Left lung (tissue), 14 donors: ENCODE measurements around the gene P3H1. TPM values are rescaled to one million over a fixed set of nuclear protein-coding genes. Genes with fewer than 3 reads are reported as not detected.
"Not testable (repeated sequence)": the region's sequence is repeated elsewhere in the genome, so short reads cannot be mapped to it uniquely, and the experiment has no call there.

Experiments used
- ATAC-seq: fragments of 200-7000 bp; cut with Tn5 transposase; one replicate; pipeline ENCODE4 v1.9.1; 2020; ENCODE audit warnings: moderate library complexity
- DNase-seq, 4 donors: peaks; one replicate each; pipeline ENCODE4 v3.0.0-alpha.2; 2013 to 2020
- H3K27ac ChIP-seq, 2 donors: fragments of 200-600 bp; sonication (generic) in 1 of 2; one replicate each; pipeline versions ENCODE4 v1.5.0 to v1.8.0; 2020 to 2021
- H3K27me3 ChIP-seq, 2 donors: fragments of 200-600 bp; sonication (generic) in 1 of 2; one replicate each; pipeline versions ENCODE4 v1.5.0 to v1.8.0; 2020 to 2021
- H3K36me3 ChIP-seq, 2 donors: fragments of 200-600 bp; sonication (generic) in 1 of 2; one replicate each; pipeline versions ENCODE4 v1.5.0 to v1.8.0; 2020 to 2021
- H3K4me1 ChIP-seq, 2 donors: fragments of 200-600 bp; one replicate each; pipeline ENCODE4 v1.8.0; 2021
- H3K4me3 ChIP-seq, 2 donors: fragments of 200-600 bp; sonication (generic) in 1 of 2; one replicate each; pipeline versions ENCODE4 v1.5.0 to v1.8.0; 2020 to 2021; ENCODE audit warnings: mild to moderate bottlenecking in 1 of 2
- H3K9me3 ChIP-seq, 2 donors: fragments of 200-600 bp; sonication (generic) in 1 of 2; one replicate each; pipeline versions ENCODE4 v1.5.0 to v1.8.0; 2020 to 2021
- intact Hi-C, 2 donors: fragments of 100-400 bp; cut with DNase I; formaldehyde crosslinking; loops; one replicate each; pipeline versions ENCODE4 v1.11.2 to v1.14.2; 2022
- long read RNA-seq, 12 donors: library from polyadenylated mRNA in 2 of 12; unstranded in 2 of 12; transcript quantifications; one replicate each; pipeline ENCODE4 v2.0.0 and lab custom pipeline, GENCODE V29; 2019 to 2026
- polyA plus RNA-seq, 6 donors: library from polyadenylated mRNA; unstranded; fragments of 120-200 nt; gene quantifications; one replicate each; pipeline ENCODE4 v1.2.1, GENCODE V29; 2013; ENCODE audit not compliant: insufficient read length in 6 of 6
- total RNA-seq, 2 donors: library from RNA; stranded (reverse); fragmentation: NEBNext Ultra II Directional; extraction: Animal tissue kit (Norgen Biotek cat#: 25700); gene quantifications; one replicate each; pipeline ENCODE4 v1.2.1, GENCODE V29; 2021
- TF ChIP-seq, protein P1 (sequence below), 2 donors: fragments of 200-600 bp; sonication (generic) in 1 of 2; IDR thresholded peaks; one replicate each; pipeline versions ENCODE4 v1.5.0 to v1.8.0; 2021; ENCODE audit warnings: antibody characterized with exemption in 2 of 2
- donor health status: DM: no; HTN: yes; CAD: no.
- donor health status: DM: no; HTN: no; CAD: no.

Gene P3H1, protein sequence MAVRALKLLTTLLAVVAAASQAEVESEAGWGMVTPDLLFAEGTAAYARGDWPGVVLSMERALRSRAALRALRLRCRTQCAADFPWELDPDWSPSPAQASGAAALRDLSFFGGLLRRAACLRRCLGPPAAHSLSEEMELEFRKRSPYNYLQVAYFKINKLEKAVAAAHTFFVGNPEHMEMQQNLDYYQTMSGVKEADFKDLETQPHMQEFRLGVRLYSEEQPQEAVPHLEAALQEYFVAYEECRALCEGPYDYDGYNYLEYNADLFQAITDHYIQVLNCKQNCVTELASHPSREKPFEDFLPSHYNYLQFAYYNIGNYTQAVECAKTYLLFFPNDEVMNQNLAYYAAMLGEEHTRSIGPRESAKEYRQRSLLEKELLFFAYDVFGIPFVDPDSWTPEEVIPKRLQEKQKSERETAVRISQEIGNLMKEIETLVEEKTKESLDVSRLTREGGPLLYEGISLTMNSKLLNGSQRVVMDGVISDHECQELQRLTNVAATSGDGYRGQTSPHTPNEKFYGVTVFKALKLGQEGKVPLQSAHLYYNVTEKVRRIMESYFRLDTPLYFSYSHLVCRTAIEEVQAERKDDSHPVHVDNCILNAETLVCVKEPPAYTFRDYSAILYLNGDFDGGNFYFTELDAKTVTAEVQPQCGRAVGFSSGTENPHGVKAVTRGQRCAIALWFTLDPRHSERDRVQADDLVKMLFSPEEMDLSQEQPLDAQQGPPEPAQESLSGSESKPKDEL
- total RNA-seq = 10 to 100 TPM; 47.4 to 76.1 TPM
- 100 to 1,000 TPM in 1 of 6 donors, 10 to 100 TPM in 5; 82.1 to 101 (median 89.9) TPM for polyA plus RNA-seq
- long read RNA-seq, donor 1, transcript P3H1-202 (15 exons, 2,585 nt) = major isoform, 17 of 26 reads
- long read RNA-seq, donor 1, partial matches to known transcripts = 5 of 26 reads
- long read RNA-seq, donor 1, other reads (novel, unspliced or antisense) = 0 of 26 reads
- long read RNA-seq, donor 2, transcript P3H1-202 (15 exons, 2,585 nt) = major isoform, 15 of 19 reads
- long read RNA-seq, donor 2, partial matches to known transcripts = 0 of 19 reads
- long read RNA-seq, donor 2, other reads (novel, unspliced or antisense) = 0 of 19 reads
- long read RNA-seq, donor 3, transcript P3H1-202 (15 exons, 2,585 nt) = major isoform, 14 of 16 reads
- long read RNA-seq, donor 3, partial matches to known transcripts = 0 of 16 reads
- long read RNA-seq, donor 3, other reads (novel, unspliced or antisense) = 0 of 16 reads
- long read RNA-seq, donor 4, transcript P3H1-202 (15 exons, 2,585 nt) = major isoform, 16 of 31 reads
- long read RNA-seq, donor 4, partial matches to known transcripts = 5 of 31 reads
- long read RNA-seq, donor 4, other reads (novel, unspliced or antisense) = 6 of 31 reads
- long read RNA-seq, donor 5, transcript P3H1-202 (15 exons, 2,585 nt) = major isoform, 14 of 21 reads
- long read RNA-seq, donor 5, partial matches to known transcripts = 0 of 21 reads
- long read RNA-seq, donor 5, other reads (novel, unspliced or antisense) = 0 of 21 reads
- long read RNA-seq, donor 6, transcript P3H1-202 (15 exons, 2,585 nt) = major isoform, 11 of 14 reads
- long read RNA-seq, donor 6, partial matches to known transcripts = 0 of 14 reads
- long read RNA-seq, donor 6, other reads (novel, unspliced or antisense) = 0 of 14 reads
- long read RNA-seq, donor 7, transcript P3H1-202 (15 exons, 2,585 nt) = major isoform, 9 of 10 reads
- long read RNA-seq, donor 7, partial matches to known transcripts = 0 of 10 reads
- long read RNA-seq, donor 7, other reads (novel, unspliced or antisense) = 0 of 10 reads
- long read RNA-seq, donor 8, transcript P3H1-202 (15 exons, 2,585 nt) = major isoform, 15 of 26 reads
- long read RNA-seq, donor 8, partial matches to known transcripts = 6 of 26 reads
- long read RNA-seq, donor 8, other reads (novel, unspliced or antisense) = 0 of 26 reads
- long read RNA-seq, donor 9 = 0 reads
- long read RNA-seq, donor 10, transcript P3H1-202 (15 exons, 2,585 nt) = major isoform, 14 of 22 reads
- long read RNA-seq, donor 10, partial matches to known transcripts = 2 of 22 reads
- long read RNA-seq, donor 10, other reads (novel, unspliced or antisense) = 3 of 22 reads
- long read RNA-seq, donor 11, partial matches to known transcripts = 0 of 4 reads
- long read RNA-seq, donor 11, other reads (novel, unspliced or antisense) = 0 of 4 reads
- long read RNA-seq, donor 12, transcript P3H1-202 (15 exons, 2,585 nt) = major isoform, 10 of 13 reads
- long read RNA-seq, donor 12, partial matches to known transcripts = 0 of 13 reads
- long read RNA-seq, donor 12, other reads (novel, unspliced or antisense) = 0 of 13 reads

DNA sequence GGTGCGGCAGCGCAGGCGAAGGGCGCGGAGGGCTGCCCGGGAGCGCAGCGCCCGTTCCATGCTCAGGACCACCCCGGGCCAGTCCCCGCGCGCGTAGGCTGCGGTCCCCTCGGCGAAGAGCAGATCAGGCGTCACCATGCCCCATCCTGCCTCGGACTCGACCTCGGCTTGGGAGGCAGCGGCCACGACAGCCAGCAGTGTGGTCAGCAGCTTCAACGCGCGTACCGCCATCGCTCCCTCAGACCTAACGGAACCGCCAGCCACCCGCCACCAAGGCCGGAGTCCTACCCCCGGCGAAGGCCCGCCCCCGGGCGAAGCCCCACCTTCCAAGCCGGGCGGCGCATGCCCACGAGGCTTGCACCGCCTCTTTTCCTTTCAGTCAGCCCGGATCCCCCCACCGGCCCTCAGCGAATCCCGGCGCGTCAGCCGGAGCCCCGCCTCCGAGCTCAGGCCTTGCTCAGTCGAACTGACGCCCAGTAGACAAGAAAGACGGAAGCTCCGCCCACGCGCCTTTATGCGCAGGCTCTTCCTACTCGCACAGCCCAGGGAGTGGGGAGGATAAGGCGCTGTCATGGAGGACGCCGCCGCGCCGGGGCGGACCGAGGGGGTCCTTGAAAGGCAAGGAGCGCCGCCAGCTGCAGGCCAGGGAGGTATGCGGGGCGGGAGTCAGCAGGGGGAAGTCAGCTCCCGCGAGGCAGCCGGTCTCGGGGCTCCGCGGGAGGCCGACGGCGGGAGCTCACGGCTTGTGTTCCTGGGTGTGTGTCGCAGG is at the start of gene P3H1, which contains the start of gene C1orf50:
Gene P3H1 (minus strand): TSS at position 288 of the 769 bp plus-strand sequence. CDS start 57 bp downstream, at position 231.
Gene C1orf50 (plus strand): TSS at position 509 of the 769 bp plus-strand sequence. CDS start 63 bp downstream, at position 572.
- peak within 1 kb of the TSS; percentile 98 to 99 for H3K4me3 ChIP-seq
- ATAC-seq (peak; percentile 96), DNase-seq (peak; percentile 99 to 100 (median 100))
- H3K4me1 ChIP-seq = peaks cover 13 to 50% of the 10 kb centered on the region in 2 donors
- TF ChIP-seq, protein P1, sequence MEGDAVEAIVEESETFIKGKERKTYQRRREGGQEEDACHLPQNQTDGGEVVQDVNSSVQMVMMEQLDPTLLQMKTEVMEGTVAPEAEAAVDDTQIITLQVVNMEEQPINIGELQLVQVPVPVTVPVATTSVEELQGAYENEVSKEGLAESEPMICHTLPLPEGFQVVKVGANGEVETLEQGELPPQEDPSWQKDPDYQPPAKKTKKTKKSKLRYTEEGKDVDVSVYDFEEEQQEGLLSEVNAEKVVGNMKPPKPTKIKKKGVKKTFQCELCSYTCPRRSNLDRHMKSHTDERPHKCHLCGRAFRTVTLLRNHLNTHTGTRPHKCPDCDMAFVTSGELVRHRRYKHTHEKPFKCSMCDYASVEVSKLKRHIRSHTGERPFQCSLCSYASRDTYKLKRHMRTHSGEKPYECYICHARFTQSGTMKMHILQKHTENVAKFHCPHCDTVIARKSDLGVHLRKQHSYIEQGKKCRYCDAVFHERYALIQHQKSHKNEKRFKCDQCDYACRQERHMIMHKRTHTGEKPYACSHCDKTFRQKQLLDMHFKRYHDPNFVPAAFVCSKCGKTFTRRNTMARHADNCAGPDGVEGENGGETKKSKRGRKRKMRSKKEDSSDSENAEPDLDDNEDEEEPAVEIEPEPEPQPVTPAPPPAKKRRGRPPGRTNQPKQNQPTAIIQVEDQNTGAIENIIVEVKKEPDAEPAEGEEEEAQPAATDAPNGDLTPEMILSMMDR (IDR thresholded peaks at IDR 0.05) = peak in 1 of 2 donors; percentile 22
- H3K36me3 ChIP-seq = peaks cover 0 to 7% of the 10 kb centered on the region in 2 donors
- no peaks in the 10 kb centered on the region for H3K27me3 ChIP-seq
- intact Hi-C loops = no loop called here
- peak within 1 kb of the TSS; percentile 90 to 92 for H3K27ac ChIP-seq
- H3K9me3 ChIP-seq = no peaks in the 10 kb centered on the region

DNA sequence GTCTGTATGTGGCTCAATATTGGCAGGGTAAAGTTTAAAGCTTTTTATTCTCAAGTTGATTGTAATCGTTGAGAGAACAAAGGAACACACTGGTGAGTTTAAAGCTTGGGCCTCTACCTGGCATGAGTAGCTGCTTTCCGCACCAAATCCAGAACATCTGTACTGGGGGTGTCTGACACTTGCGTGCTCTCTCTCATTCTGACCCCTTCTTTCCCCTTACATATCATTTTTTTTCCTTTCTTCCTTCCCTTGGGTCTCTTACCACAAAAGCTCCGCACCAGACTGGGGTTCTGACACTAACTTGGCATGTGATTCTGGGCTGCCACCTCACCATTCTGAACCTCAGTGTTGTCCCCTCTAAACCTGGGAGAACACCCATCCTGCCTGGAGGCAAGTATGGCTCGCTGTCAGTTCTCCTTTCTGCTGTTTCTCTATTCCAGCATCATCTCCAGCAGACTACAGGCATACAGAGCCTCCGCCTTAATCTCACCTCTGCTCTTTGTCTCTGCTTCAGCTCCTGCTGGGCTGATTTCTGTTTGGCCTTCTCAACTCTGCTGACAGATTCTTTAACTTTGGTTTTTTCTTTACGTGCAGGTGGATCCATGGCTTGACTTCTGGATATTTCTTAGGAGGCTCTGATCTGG is 49.2 kb upstream of the P3H1 start:
- peak; percentile 5 for ATAC-seq
- DNase-seq = peak in 2 of 4 donors; percentile 10 to 15
- Histone ChIP-seq H3K9me3 (no peaks in the 10 kb centered on the region), H3K4me3 (peak overlapping the region; percentile 58 to 66), H3K36me3 (peaks cover 0 to 5% of the 10 kb centered on the region in 2 donors), H3K27ac (peak overlapping the region; percentile 94 to 98), H3K4me1 (peaks cover 11 to 25% of the 10 kb centered on the region in 2 donors), H3K27me3 (no peaks in the 10 kb centered on the region)
- intact Hi-C loops = no loop called here
- TF ChIP-seq, protein P1 (IDR thresholded peaks at IDR 0.05) = no peak

DNA sequence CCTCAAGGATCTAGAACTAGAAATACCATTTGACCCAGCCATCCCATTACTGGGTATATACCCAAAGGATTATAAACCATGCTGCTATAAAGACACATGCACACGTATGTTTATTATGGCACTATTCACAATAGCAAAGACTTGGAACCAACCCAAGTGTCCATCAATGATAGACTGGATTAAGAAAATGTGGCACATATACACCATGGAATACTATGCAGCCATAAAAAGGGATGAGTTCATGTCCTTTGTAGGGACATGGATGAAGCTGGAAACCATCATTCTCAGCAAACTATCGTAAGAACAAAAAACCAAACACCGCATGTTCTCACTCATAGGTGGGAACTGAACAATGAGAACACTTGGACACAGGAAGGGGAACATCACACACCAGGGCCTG is 48.0 kb upstream of the P3H1 start:
- H3K4me1 ChIP-seq = peaks cover 11 to 21% of the 10 kb centered on the region in 2 donors
- H3K9me3 ChIP-seq = not testable (repeated sequence)

More for the DNA sequence above, 48.0 kb upstream of the P3H1 start:
- DNase-seq, H3K27me3 ChIP-seq, H3K4me3 ChIP-seq, H3K36me3 ChIP-seq, ATAC-seq, H3K27ac ChIP-seq, intact Hi-C loops: not testable (repeated sequence)
